ENCODE measurements around the gene PDE11A.

The PDE11A gene

DNA sequence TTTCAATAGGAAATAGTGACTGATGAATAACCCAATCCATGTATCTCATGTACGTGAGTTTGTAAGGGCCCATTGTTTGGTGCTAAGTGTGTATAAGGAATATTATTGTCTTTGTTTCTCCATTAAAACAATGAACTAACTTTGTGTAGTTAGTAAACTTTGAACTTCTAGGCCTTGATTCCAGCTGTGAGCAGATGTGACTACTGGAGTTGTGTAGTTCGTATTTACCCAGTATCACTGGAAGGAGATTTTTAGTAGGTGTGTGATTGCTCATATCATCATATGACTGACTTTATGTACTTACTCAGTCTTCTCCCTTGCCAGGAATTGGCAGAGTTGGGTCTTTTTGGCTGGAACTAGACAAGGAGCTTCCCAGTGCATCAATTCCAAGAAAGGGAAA lies 452.6 kb downstream of the PDE11A start:
- no peaks in the 10 kb centered on the region for H4K20me1 ChIP-seq (ENCODE audit: insufficient read depth, low read length)
- no peaks in the 10 kb centered on the region for H3K27me3 ChIP-seq (ENCODE audit: low read depth, low read length)
- no peaks in the 10 kb centered on the region for H3K9me3 ChIP-seq (ENCODE audit: insufficient read depth, low read length)
- H3K36me3 ChIP-seq (replicated peaks; ENCODE audit: low read depth, low read length), result no peaks in the 10 kb centered on the region
- H3K4me1 ChIP-seq (ENCODE audit: low read length), result peaks cover 4% of the 10 kb centered on the region
- H3K4me3 ChIP-seq (ENCODE audit: low read length), result no peak overlapping the region
- no peak overlapping the region for H3K27ac ChIP-seq (ENCODE audit: low read length)
- no peak overlapping the region for H2AFZ ChIP-seq (ENCODE audit: low read depth, low read length)
- no peak overlapping the region for H3K9ac ChIP-seq (ENCODE audit: low read length)
- TF ChIP-seq EZH2phosphoT487 (IDR thresholded peaks at IDR 0.05; ENCODE audit: low read depth), result no peak
- TF ChIP-seq, protein P1, sequence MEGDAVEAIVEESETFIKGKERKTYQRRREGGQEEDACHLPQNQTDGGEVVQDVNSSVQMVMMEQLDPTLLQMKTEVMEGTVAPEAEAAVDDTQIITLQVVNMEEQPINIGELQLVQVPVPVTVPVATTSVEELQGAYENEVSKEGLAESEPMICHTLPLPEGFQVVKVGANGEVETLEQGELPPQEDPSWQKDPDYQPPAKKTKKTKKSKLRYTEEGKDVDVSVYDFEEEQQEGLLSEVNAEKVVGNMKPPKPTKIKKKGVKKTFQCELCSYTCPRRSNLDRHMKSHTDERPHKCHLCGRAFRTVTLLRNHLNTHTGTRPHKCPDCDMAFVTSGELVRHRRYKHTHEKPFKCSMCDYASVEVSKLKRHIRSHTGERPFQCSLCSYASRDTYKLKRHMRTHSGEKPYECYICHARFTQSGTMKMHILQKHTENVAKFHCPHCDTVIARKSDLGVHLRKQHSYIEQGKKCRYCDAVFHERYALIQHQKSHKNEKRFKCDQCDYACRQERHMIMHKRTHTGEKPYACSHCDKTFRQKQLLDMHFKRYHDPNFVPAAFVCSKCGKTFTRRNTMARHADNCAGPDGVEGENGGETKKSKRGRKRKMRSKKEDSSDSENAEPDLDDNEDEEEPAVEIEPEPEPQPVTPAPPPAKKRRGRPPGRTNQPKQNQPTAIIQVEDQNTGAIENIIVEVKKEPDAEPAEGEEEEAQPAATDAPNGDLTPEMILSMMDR (IDR thresholded peaks at IDR 0.05; ENCODE audit: low read depth, low read length), result no peak
- no peak overlapping the region for H3K4me2 ChIP-seq (ENCODE audit: low read length)
- H3K79me2 ChIP-seq (ENCODE audit: low read length), result no peaks in the 10 kb centered on the region

DNA sequence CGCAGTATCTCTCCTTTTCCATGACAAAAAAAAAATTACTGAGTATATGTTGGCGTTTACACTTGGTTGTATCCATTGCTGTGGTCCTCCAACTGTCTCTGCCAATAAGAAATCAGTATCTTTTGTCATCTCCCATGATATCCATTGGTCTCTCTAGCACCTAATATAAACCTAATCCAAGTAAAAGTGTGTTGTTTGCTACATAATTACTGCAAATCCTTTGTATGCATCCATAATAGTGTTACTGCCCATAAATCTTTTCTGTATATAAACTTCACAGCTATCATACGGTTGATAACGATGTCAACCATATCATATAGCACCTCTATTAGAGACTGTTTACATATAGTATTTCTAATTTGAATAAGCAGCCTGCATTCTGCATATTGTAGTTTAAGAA lies 453.1 kb downstream of the PDE11A start:
- Histone ChIP-seq H3K4me3 (ENCODE audit: low read length) (peak overlapping the region; percentile 88), H3K27ac (ENCODE audit: low read length) (no peak overlapping the region), H3K9ac (ENCODE audit: low read length) (peak overlapping the region; percentile 70), H3K9me3 (ENCODE audit: insufficient read depth, low read length) (no peaks in the 10 kb centered on the region), H3K79me2 (ENCODE audit: low read length) (no peaks in the 10 kb centered on the region), H4K20me1 (ENCODE audit: insufficient read depth, low read length) (no peaks in the 10 kb centered on the region), H3K4me1 (ENCODE audit: low read length) (peaks cover 4% of the 10 kb centered on the region), H3K27me3 (ENCODE audit: low read depth, low read length) (no peaks in the 10 kb centered on the region), H3K4me2 (ENCODE audit: low read length) (peak overlapping the region; percentile 77), H3K36me3 (replicated peaks; ENCODE audit: low read depth, low read length) (no peaks in the 10 kb centered on the region), H2AFZ (ENCODE audit: low read depth, low read length) (peak overlapping the region; percentile 96)
- TF ChIP-seq, protein P1 (IDR thresholded peaks at IDR 0.05; ENCODE audit: low read depth, low read length), result no peak
- no peak for TF ChIP-seq EZH2phosphoT487 (IDR thresholded peaks at IDR 0.05; ENCODE audit: low read depth)

DNA sequence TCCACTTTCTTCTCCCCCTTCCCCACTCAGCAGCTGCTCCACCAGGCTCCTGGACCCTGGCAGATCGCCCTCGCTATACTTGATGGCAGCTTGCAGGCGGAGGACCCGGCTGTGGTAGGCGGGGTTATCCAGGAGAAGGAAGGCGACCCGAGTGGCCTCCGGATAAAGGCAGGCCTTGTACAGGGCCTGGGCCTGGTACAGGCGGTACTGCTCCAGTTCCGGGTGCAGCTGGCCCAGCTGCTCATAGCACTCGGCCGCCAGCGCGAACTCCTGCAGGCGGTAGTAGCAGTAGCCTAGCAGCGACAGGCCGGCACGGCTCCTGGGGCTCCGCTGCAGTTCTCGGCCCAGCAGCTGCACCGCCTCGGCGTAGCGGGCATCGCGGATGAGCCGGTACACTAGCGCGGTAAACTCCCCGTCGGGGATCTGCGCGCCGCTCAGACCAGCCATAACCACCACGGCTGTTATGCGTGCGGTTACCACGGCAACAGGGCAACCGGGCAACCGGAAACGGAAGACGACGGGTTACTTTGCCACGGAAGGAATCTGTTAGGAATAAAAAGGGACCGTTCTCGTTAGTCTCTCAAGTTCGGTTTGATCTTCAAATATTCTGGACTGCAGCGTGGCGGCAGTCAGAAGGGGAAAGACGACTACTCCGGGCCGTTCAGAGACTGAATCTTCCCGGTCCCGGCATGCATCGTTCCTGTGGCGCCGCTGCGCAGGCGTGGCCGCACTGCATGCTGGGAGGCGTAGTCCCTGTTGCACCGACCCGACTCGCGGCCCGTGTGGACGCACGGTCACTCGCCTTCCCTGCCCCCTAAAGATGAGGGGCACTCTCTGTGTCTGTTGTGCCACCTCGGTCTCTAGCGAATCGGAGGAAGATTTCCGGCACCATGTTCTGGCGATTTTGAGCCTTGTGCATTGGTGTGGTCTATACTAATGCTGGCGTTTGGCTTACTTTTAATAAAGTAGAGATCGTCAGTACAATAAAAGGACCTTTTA lies 454.0 kb downstream of the PDE11A start:
- H3K36me3 ChIP-seq (replicated peaks; ENCODE audit: low read depth, low read length), result no peaks in the 10 kb centered on the region
- H3K27ac ChIP-seq (ENCODE audit: low read length), result peak overlapping the region; percentile 68
- peak overlapping the region; percentile 70 for H3K9ac ChIP-seq (ENCODE audit: low read length)
- no peaks in the 10 kb centered on the region for H3K79me2 ChIP-seq (ENCODE audit: low read length)
- no peaks in the 10 kb centered on the region for H3K9me3 ChIP-seq (ENCODE audit: insufficient read depth, low read length)
- H4K20me1 ChIP-seq (ENCODE audit: insufficient read depth, low read length), result no peaks in the 10 kb centered on the region
- H2AFZ ChIP-seq (ENCODE audit: low read depth, low read length), result peak overlapping the region; percentile 96
- no peak for TF ChIP-seq EZH2phosphoT487 (IDR thresholded peaks at IDR 0.05; ENCODE audit: low read depth)
- TF ChIP-seq, protein P1 (IDR thresholded peaks at IDR 0.05; ENCODE audit: low read depth, low read length), result no peak
- peak overlapping the region; percentile 77 for H3K4me2 ChIP-seq (ENCODE audit: low read length)
- peak overlapping the region; percentile 88 for H3K4me3 ChIP-seq (ENCODE audit: low read length)
- H3K27me3 ChIP-seq (ENCODE audit: low read depth, low read length), result no peaks in the 10 kb centered on the region
- H3K4me1 ChIP-seq (ENCODE audit: low read length), result peaks cover 4% of the 10 kb centered on the region

- no peak overlapping the region for H3K9ac ChIP-seq (ENCODE audit: low read length)
- no peaks in the 10 kb centered on the region for H3K36me3 ChIP-seq (replicated peaks; ENCODE audit: low read depth, low read length)
- H3K27me3 ChIP-seq (ENCODE audit: low read depth, low read length), result no peaks in the 10 kb centered on the region
- H3K4me3 ChIP-seq (ENCODE audit: low read length), result peak overlapping the region; percentile 88
- peak overlapping the region; percentile 77 for H3K4me2 ChIP-seq (ENCODE audit: low read length)
- no peaks in the 10 kb centered on the region for H3K9me3 ChIP-seq (ENCODE audit: insufficient read depth, low read length)
- no peak overlapping the region; the same call in 1 of the 2 replicates for H2AFZ ChIP-seq (ENCODE audit: low read depth, low read length)
- peaks cover 4% of the 10 kb centered on the region for H3K4me1 ChIP-seq (ENCODE audit: low read length)
- H3K79me2 ChIP-seq (ENCODE audit: low read length), result no peaks in the 10 kb centered on the region
- H4K20me1 ChIP-seq (ENCODE audit: insufficient read depth, low read length), result no peaks in the 10 kb centered on the region
- H3K27ac ChIP-seq (ENCODE audit: low read length), result no peak overlapping the region
- no peak for TF ChIP-seq EZH2phosphoT487 (IDR thresholded peaks at IDR 0.05; ENCODE audit: low read depth)
These were observed 454.7 kb downstream of the PDE11A start for GRCh38 chr2:177617849-177618248.
